GM18508 (cell line): ENCODE results near the gene KXD1.
"Not testable (repeated sequence)": the region's sequence is repeated elsewhere in the genome, so short reads cannot be mapped to it uniquely, and the experiment has no call there.

Experiments used
- ATAC-seq: cut with Tn5 transposase; IDR thresholded peaks from one replicate; pipeline ENCODE4 v1.9.1; 2021; ENCODE audit warnings: moderate number of reproducible peaks; ENCODE audit not compliant: insufficient read depth, unreplicated experiment

The KXD1 gene

DNA sequence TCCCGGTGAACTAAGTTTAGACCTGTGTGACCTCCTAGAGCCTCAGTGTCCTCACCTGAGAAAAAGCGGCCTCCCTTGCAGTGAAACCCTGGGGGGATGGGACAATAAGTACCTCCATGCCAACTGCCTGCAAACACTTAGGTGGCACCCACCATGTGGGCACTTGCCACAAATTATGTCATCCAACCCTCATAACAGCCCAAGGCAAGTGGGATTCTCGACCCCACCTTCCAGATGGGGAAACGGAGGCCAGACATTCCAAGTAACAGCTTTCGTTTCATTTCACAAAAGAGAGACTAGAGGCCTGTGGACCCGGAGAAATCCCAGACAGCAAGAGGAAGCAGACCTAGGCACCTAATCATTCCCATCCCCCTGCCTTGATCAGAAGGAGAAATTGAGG lies 37.8 kb downstream of the KXD1 start:
- ATAC-seq = no peak

DNA sequence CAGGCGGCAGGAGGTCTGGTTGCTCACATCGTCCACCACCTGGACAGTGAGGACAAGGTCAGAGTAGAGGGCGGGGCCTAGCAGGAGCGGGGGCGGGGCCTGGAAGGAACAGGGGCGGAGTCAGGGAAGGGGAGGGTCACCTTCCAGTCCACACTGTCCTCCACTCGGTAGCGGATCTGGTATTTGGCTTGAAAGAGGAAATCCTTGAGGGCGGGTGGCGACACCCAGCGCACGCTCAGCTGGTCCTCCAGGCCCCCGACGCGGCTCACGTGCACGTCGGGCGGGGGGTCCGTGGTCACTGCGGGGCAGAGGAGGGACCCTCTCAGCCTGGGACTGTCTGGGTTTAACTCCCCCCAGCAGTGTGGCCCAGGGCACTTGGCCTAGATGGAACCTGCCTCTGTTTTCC lies 39.1 kb downstream of the KXD1 start:
- ATAC-seq = no peak

DNA sequence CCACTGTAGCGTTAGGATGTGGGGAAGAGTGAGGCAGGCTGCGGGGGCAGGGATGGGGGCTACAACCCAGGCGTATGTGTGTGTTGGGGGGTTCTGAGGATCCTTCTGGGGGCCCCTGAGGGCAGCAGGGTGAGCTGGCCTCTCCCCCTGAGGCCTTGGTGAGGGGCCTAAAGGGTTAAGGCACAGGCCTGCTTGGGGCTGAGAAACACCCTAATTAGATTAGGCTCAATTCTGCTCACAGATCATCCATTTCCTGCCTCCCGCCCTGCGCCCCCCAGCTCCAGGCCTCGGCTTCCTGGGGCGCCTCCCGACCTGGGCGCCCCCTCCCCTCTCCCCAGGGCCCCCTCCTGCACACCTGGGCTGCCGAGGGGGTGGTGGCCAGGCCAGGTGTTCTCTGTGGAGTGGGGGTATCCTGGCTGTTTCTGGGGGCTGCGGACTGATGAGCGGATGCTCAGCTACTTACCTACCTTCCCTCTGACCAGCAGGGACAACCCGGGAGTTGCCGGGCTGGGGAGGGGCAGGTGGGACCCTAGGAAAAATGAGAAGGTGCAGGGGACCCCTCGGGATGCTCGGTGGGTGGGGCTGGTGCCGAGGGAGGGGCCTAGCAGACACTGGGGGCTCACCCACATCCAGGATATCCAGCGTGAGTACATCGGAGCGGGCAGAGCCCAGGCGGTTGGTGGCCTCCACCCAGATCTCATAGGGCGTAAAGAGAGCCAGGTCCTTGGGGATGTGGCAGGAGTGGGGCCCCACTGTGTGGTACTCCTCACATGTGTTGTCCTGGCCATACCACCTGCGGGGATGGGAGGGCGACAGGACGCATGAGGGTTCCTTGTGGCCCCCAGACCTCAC lies 40.4 kb downstream of the KXD1 start:
- ATAC-seq = no peak

DNA sequence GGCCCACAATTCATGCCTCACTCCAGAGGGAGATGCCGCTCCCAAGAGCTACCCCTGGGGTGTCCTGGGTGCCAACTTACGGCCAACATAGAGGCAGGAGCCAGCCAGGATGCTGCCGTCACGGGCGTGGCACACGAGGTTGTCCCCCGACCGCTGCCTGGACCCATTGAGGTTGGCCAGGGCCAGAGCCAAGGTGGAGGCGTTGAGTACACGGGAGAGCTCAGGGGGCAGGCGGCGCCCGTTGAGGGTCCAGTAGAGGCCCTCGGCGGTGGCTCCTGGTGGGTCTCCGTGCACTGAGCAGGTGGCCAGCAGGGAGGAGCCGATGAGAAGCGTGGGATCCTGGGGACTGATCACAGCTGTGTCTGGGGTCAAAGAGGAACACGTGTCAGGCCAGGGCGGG lies 41.8 kb downstream of the KXD1 start:
- ATAC-seq = no peak

DNA sequence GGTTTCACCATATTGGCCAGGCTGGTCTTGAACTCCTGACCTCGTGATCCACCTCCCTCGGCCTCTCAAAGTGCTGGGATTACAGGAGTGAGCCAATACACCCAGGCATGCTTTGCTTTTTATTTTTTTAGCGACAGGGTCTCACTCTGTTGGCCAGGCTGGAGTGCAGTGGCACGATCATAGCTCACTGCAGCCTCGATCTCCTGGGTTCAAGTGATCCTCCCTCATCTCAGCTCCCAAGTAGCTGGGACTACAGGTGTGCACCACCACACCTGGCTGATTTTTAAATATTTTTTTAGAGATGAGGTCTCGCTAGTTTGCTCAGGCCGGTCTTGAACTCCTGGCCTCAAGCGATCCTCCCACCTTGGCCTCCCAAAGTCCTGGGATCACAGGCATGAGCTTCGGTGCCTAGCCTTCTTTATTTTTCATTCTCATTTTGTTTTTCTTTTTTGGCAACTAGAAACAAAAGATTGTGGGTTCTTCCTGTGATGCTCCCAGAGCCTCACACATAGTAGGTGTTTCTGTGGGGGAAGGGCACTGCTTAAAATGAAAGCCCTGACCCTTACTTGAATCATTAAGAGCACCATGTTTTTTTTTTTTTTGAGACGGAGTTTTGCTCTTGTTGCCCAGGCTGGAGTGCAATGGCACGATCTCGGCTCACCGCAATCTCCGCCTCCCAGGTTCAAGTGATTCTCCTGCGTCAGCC lies 43.2 kb downstream of the KXD1 start:
- ATAC-seq = not testable (repeated sequence)

DNA sequence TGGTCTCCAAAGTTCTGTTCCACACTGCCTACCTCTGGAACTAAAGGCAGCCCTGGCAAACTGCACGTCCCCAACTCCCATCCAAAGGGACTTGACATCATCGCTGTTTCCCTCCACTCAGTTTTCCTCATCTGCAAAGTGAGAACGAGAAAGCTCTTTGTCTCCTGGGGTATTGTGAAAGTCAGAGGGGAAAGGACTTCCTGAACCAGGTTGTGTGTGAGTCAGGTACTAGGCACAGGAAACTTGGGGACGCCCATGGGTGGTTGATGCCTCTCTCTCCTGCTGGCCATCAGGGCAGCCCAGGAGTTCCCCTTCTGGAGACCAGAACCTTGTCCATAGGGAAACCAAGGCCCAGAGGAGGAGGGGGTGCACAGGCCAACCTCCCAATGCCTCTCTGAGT lies 44.2 kb downstream of the KXD1 start:
- ATAC-seq = no peak

DNA sequence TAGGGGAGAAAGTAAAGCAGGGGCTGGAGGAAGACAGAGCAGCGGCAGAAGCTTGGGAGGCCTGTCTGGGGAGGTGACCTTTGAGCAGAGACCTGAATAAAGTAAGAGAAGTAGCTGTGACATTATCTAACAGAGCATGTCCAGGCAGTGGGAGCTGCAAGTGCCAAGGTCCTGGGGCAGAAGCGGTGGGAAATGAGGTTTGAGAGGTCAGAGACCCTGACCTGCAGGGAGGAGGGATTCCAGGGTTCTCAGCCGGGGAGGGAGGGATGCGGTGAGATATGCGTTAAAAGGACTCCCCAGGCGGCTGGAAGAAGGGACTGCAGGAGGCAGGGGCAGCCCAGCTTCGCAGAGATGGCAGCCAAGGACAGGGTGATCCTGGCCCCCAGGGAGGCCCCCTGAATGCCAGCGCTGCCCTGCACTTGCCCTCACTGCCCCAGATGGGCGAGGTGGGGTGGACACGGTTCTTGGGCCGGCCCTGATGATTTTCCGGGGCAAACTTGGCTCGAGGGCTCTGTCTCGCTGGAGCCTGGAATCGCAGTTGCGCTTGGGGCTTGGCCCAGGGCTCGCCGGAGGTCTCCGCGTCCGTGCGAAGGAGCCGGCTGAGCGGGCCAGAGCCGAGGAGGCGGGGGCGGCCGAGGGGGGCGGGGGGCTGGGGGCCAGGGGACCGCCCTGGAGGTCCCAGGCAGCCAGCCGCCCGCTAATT lies 45.7 kb downstream of the KXD1 start:
- no peak for ATAC-seq

DNA sequence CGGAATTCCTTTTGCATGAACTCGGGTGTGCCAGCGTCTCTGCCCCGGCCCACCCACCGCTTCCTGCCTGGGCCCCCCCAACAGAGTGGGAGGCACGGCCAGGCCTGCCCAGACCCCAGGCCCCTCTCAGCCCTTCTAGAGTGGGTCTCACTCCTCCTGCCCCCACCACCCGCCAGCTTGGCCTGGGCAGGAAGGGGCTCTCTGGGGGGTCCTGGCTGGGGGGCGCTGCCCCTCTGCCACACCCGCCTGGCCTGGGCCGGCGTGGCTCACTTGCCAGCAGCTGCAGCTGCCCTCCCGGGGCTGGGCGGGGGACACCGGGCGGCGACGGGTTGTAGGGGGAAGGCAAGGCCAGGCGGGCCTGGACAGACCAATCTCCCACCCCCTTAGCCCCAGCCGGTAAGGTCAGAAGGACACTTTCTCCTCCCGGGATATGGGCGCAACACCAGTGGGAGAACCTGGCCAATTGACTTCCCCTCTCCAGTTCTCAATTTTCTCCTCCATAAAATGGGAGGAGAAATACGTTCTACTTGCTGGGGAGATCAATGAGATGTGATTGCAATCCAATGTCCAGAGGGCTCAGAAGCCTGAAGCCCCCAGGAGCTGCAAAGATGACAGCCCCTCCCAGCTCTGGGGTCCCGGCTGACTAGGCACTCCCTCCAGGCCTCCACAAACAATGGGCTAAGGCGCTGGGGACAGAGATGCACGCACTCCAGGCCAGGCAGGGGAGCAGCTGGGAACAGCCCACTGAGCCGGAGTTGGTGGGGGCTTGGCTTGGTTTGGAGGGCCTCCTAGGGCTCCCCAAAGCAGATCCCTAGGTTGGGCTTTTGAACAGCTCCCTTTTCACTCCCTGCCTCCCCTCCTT lies 46.5 kb downstream of the KXD1 start:
- ATAC-seq = no peak

DNA sequence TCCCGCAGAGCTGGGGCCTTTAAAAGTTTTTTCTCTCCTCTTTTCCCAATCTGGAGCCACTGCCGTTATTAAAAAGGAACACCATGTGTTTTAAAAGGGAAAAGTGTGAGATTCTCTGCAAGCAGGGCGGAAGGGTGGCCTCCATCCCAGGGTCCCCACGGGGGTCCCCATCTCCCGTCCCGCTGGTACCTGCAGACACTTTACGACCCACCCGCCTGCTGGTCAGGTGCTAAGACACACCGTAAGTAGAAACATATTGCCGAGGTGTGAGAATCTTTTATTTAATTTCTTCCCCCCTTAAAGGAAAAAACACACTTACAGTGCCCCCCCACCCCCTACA lies 47.1 kb downstream of the KXD1 start:
- no peak for ATAC-seq

DNA sequence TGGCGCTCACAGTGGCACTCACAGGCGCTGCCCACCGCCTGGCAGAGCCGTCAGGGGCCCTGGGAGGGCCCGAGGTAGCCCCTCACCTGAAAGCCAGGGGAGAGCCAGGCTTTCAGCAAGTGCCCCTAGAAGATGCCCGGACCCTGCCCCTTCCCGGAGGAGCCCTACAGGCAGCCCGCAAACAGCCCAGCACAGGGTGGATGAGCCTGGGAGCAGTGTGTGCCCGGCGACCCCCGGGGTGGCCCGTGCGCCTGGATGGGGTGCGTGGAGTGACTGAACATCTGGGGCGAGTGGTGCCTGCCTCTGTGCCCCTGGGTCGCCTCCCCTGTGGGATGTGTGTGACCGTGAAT lies 47.5 kb downstream of the KXD1 start:
- no peak for ATAC-seq

DNA sequence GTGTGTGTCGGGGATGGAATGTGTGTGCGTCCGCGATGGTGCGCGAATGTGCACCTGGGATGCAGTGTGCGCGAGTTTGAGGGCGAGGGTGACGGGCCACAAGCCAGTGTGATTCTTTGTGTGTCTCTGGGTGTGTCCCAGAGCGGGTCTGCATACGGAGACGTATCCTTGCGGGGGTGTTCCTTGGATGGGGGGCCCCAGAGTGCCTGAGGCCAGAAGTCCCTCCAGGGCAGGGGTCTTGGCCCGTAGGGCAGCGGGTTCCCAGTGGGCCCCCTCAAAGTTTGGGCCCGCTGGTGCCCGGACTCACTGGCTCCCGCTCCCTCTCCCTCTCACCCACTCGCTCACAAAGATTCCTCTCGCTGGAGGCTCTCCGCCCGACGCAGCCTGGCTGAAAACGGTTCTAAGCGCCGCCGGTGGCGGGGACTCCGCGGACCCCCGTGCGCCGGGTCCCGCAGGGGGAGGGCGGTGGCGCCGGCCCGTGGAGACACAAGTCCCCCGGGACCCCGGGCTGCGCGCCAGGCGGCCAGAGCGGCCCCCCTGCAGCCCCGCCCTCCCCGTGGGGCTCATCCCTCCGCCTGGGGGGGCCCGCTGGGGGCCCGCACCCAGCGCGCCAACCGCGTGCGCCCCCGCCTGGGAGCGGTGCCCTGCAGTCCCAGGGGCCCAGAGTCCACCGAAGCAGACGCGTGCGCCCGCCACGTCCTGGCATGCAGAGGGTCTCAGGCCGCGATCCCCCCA lies 48.0 kb downstream of the KXD1 start:
- no peak for ATAC-seq

DNA sequence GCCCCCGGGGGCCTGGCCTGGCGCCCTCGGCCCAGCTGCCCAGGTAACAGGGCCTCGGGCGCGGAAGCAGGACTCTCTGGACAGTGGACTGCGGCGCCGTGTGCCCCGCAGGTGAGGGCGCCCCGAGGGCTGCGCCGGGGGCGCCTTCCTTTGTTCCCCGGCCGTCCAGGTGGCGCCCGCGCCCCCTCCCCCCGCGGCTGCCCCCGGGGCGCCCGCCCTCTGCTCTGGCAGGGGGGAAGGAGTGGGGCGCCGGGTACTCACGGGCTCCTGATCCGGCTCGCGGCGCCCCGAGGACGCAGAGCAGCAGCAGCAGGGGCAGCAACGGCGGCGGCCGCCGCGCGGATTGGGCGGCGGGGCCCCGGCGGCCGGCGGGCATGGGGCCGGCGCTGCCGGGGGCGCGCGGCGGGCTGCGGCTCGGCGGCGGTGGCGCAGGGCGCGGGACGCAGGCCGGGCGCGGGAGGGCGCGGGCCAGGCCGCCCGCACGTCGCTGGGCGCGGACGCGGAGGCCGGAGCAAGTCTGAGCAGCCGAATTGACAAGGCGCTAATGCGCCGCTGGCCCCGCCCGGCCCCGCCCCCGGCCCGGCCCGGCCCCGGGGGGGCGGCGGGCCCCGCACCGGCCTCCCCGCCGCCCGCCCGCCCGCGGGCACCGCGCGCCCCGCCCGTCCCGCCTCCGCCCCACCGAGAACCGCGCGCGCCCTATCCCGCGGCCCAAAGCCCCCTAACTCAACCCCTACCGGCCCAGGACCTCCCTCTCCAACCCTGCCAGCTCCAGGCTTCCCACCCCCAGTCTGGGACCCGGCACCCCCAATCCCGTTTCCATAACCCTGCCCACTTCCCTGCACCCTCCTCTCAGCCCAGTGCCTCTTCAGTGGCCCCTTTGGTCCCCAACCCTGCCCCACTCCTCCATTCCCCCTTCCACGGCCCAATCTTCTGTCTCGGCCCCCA lies 48.9 kb downstream of the KXD1 start, which contains the start of gene CRLF1:
Gene CRLF1 (minus strand): TSS at position 519 of the 945 bp plus-strand sequence. CDS start 143 bp downstream, at position 376.
- ATAC-seq = no peak

DNA sequence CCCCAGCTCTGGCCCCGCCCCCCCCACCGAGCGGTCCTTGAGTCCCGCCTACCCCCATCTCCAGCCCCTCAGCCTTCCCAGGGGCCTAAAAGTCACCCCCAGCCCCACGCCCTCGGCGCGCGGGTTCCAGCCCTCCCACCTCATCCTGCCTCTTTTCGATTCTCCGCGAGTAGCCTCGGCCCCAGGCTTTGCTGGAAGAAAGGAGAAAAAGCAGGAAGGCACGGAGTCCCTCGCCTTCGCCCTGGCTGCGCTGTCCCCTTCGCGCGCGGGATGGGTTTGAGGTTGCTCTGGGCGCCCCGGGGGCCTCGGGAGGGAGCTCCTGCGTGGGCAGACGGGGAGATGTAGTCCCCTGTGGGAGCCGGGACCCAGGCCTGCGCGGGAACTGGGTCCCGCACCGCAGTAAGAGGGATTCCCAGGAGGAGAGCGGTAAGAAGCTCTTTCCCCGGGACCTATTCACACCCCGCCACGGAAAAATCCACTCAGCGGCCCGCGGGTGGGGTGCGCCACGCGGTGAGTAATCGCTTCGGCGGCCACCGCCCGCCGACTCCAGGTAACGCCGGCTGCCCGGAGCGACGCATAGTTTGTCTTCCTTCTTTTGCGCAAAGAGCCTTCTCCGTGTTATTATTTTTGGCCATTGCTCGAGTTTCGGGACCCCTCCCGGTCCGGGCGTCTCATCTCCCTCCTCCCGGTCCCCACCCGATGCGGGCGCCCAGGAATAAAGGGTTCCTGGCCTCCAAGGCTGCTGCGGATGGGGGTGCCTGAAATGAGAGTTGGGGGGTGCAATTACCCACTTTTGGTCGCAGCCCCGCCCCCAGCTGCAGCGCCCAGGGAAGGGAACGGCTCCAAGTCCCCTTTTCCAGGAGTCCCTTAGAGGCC lies 49.8 kb downstream of the KXD1 start:
- no peak for ATAC-seq

DNA sequence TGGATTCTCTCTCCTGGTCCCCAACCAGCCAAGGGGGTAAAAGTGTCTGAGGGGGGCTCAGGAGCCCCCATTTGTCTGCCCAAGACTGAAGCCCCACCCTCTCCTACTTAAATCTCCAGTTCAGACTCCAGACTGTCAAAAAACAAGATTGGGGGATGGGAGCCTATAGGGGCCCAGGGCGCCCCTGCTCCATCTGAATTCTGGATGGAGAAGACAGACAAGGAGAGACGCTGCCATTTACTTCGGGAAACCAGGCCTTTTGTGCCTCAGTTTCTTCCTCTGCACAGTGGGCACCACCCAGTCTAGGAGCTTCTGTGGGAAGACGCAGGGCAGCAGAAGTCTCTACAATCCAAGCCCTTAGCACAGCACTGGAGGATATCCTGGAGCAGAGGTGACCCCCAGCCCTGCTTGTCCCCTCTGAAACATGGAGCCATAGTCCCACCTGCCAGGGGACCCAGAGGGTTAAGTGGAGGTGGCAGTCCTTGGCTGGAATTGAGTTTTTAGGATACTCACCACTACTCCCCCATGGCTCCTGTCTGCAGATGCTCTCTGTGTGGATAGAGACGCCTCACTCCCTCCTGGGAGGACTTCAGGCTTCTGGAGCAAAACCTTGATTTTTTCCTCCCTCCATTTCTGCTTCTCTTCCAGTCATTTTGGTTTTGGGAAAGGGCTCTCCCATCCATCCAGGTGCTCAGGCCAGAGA lies 50.6 kb downstream of the KXD1 start:
- ATAC-seq = no peak

DNA sequence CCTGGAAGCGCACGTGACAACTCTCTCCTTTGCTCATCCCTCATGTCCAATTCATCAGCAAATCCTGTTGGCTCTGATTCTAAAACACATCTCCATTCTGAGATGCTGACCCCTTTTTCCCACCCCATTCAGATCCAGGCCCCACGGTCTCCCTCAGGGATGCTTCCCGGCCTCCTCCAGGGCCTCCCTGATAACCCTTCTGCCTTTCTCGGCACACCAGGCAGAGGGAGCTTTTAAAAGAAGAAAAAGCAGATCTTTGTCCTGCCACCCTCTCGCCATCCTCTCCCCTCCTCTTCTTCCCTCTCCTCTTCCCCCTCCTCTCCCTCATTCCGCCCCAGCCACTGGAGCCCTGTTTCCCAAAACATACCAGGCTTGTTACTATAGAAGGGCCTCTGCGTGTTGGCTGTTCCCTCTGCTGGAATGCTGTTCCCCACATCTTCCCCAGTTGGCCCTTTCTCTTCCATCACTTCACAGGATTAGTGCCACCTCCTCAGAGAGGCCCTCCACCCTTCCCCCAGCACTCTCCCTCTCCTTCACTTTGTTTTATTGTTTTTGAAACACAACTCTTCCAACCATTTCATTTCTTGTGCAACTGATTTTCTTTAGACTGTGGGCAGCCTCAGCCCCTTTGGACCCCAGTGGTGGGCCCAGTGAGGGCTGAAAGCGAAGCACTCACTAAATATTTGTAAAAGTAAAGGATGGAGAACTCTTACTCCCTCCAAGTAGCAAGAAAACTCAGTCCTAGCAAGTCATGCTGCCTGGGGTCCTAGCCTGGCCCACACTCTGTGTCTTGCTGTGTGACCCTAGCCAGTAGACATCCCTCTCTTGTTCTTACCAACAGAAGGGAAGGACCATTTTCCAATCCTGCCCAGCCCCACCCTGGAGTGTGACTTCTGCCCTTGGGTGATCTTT lies 51.4 kb downstream of the KXD1 start:
- no peak for ATAC-seq

DNA sequence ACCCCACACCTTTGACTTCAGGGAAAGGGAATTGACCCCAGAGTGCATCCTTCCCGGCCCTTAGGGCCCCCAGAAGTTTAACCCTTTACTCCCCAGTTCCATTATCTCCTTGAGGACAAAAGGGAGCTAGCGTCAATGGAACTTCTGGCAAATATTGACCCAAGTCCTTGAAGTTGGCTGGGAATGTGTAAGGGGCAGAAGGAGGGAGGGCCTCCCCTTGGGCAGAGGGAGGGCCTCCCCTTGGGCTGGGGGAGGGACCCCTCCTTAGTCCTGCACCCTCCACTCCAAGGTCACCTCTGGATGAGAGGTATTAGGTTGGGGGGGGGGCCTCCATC lies 52.0 kb downstream of the KXD1 start:
- no peak for ATAC-seq
